ENCODE results near the gene VWC2.

VWC2 gene

DNA sequence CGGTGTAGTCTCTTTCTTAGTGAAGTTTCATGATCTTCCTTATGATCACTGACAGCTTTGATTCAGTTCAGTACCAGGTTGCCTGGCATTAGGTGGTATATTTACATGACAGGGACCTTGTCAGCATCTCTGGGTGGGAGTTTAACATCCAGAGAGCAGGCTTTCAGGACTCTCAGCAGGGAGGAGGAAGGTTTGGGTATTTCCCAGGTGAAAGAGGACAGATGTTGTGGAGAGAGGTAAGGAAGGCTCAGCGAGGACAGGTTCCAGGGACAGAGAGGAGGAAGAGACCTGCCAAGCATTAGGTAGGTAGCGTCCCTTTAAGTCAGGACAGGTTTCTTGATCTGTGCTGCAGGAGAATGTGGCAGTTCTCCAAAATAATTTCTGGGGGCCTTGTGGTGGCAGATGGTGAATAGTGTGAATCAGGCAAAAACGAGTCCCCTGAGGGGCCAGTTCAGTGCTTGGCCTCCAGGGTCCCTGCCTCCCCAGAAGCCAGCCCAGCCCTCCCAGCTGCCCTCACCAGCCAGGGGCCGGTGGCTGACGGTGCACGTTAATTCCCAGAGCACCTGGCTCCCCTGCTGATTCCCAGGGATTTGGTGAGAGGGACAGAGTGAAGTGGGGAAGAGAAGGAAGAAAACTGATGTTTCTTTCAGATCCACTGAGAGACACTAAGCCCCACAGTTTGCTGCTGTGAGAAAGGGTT lies 82.0 kb downstream of the VWC2 start:
- Mint-ChIP-seq H3K4me1 (no peaks in the 10 kb centered on the region), H3K27ac (no peak overlapping the region), H3K4me3 (no peak overlapping the region), H3K36me3 (no peaks in the 10 kb centered on the region), H3K9me3 (no peaks in the 10 kb centered on the region), H3K27me3 (peaks cover 2% of the 10 kb centered on the region)

DNA sequence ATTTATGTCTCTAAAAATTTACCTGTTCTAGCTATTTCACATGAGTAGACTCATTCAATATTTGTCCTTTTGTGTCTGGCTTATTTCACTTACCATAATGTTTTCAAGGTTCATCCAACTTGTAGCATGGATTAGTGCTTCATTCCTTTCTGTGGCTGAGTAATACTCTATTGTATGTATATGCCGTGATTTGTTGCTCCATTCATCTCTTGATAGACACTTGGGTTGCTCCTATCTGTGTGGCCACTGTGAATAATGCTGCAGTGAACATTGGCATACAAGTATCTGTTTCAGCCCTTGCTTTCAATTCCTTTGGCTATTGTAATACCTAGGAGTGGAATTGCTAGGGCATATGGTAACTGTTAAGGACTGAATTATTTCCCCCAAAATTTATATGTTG lies 86.9 kb downstream of the VWC2 start:
- Mint-ChIP-seq H3K27me3 (peaks cover 1% of the 10 kb centered on the region), H3K36me3 (no peaks in the 10 kb centered on the region)

DNA sequence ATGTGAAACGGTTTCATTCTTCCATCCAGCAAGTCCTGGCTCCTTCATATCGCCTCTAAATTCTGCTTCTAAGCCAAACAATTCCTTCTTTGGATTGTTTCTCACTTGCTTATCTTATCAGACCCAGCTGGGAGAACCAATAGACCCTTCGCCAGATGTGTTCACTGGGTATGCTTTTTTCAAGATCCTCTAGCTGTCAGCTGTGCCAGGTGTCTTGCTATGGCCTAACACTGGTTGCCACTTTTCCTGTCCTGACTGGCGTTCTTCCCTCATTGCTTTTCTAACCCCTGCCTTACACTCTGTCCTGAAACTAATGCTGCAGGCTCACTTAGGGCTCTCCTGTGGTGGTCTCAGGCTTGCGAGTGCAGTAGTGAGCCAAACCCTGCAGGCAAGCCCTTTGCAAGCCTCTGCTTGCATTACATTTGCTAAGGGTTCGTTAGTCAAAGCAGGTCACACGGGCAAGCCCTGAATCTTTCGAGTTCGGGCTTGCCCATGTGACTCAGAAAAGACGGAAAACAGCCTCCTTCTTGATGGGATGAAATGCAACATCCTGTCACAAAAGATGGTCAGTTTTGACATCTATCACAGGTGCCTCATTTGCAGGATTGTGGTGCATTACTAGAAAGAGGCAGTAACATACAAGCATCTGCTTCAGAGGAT lies 92.8 kb downstream of the VWC2 start:
- no peak overlapping the region for H3K4me3 Mint-ChIP-seq
- H3K4me1 Mint-ChIP-seq, result no peaks in the 10 kb centered on the region
- no peaks in the 10 kb centered on the region for H3K9me3 Mint-ChIP-seq
- peaks cover 12% of the 10 kb centered on the region for H3K27me3 Mint-ChIP-seq
- H3K36me3 Mint-ChIP-seq, result no peaks in the 10 kb centered on the region
- no peak overlapping the region for H3K27ac Mint-ChIP-seq

More for the DNA sequence above, 86.9 kb downstream of the VWC2 start:
- Mint-ChIP-seq H3K4me3 (no peak overlapping the region), H3K4me1 (no peaks in the 10 kb centered on the region), H3K9me3 (no peaks in the 10 kb centered on the region), H3K27ac (no peak overlapping the region)

DNA sequence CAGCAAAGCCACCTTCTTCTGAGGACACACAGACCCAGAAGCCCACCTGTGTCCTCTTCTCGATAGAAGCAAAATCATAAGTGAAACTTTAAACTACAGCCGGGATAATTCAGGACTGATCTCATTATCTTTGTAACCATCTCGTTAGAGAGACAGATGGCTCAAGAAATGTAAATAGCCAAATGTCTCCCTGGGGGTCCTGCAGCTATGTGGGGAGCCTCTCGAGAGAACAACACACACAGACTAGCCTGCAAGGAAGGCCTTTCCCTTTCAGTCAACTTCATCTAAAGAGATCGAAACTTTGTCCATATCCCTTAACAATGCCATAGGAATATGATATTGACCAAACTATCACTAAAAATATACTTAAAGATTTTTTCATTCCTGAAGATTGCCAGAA lies 93.5 kb downstream of the VWC2 start:
- H3K9me3 Mint-ChIP-seq, result no peaks in the 10 kb centered on the region
- no peak overlapping the region for H3K27ac Mint-ChIP-seq
- H3K4me1 Mint-ChIP-seq, result no peaks in the 10 kb centered on the region
- H3K36me3 Mint-ChIP-seq, result no peaks in the 10 kb centered on the region
- no peak overlapping the region for H3K4me3 Mint-ChIP-seq
- peaks cover 12% of the 10 kb centered on the region for H3K27me3 Mint-ChIP-seq

DNA sequence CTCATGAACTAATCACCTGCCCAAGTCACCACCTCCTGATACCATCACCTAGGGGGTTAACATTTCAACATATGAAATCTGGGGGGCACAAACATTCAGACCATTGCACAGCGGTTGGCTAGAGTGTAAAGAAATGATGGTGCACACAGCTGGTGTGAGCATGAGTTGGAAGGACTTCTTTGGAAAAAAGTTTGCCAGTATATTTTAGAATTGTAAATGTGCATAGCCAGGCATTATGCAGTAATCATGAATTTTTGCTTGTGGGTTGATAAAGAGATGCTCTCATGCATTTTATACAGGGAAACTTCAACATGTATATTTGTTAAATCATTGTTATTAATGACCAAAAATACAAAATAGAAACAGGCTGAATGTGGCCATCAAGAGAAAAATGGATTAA lies 100.0 kb downstream of the VWC2 start:
- H3K27ac Mint-ChIP-seq, result no peak overlapping the region
- H3K4me1 Mint-ChIP-seq, result no peaks in the 10 kb centered on the region
- no peak overlapping the region for H3K4me3 Mint-ChIP-seq
- H3K9me3 Mint-ChIP-seq, result no peaks in the 10 kb centered on the region
- no peaks in the 10 kb centered on the region for H3K36me3 Mint-ChIP-seq
- H3K27me3 Mint-ChIP-seq, result peaks cover 6% of the 10 kb centered on the region

DNA sequence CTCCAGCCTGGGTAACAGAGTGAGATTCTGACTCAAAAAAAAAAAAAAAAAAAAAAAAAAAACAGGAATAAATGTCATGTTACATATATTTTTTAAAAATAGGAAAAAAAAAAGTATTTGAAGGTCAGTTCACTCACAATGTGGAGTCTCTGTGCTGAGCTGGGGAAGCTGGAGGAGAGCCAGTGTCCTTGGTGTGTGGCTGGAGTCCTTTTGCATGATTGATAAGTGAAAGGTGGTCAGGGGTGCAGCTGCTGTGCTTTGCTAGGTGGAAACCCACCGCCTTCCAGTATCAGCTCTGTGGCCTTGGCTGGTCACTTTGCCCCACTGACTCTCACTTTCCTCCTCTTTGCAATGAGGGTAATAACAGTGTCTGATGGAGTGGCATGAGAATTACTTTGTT lies 101.9 kb downstream of the VWC2 start:
- H3K4me1 Mint-ChIP-seq, result no peaks in the 10 kb centered on the region
- H3K27me3 Mint-ChIP-seq, result peaks cover 5% of the 10 kb centered on the region
- no peaks in the 10 kb centered on the region for H3K9me3 Mint-ChIP-seq
- H3K27ac Mint-ChIP-seq, result no peak overlapping the region
- no peak overlapping the region for H3K4me3 Mint-ChIP-seq
- H3K36me3 Mint-ChIP-seq, result no peaks in the 10 kb centered on the region

DNA sequence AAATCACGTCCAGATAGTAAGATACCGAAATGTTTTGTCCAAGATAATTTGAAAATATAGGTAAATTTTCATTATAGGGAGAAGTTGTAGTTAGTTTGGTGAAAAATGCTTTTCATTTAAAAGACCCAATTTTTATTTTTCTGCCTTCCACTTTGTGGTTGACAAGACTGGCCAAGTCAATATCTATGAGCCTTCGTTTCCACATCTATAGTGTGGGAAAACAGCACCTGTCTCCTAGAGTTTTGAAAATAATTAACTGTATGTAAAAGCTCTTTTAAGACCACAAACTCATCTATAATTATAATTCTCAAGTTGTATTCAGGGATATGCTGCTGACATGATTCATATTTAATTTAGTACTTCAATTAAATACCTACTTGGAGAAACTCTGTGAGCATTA lies 102.8 kb downstream of the VWC2 start:
- H3K36me3 Mint-ChIP-seq, result no peaks in the 10 kb centered on the region
- no peak overlapping the region for H3K27ac Mint-ChIP-seq
- no peak overlapping the region for H3K4me3 Mint-ChIP-seq
- no peaks in the 10 kb centered on the region for H3K4me1 Mint-ChIP-seq
- H3K27me3 Mint-ChIP-seq, result peaks cover 5% of the 10 kb centered on the region
- no peaks in the 10 kb centered on the region for H3K9me3 Mint-ChIP-seq

DNA sequence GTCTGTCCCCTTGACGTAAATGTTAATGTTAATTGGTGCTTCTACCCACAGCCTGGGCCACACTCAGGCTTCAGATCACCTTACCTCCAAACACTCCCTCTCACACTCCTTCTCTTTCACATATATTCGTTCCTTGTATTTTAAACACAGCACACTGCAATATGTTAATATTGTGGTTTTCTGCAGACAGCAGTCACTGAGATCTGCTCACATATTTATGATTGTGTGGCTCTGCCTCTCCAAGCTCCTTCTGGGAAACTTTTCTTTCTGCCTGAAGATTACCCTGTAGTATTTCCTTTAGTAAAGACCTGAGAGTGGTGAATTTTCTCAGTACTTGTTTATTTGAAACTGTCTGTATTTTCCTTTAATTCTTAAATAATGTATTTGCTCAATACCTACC lies 104.7 kb downstream of the VWC2 start:
- Mint-ChIP-seq H3K9me3 (no peaks in the 10 kb centered on the region), H3K27ac (no peak overlapping the region), H3K4me1 (no peaks in the 10 kb centered on the region), H3K36me3 (no peaks in the 10 kb centered on the region), H3K27me3 (peaks cover 11% of the 10 kb centered on the region), H3K4me3 (no peak overlapping the region)

DNA sequence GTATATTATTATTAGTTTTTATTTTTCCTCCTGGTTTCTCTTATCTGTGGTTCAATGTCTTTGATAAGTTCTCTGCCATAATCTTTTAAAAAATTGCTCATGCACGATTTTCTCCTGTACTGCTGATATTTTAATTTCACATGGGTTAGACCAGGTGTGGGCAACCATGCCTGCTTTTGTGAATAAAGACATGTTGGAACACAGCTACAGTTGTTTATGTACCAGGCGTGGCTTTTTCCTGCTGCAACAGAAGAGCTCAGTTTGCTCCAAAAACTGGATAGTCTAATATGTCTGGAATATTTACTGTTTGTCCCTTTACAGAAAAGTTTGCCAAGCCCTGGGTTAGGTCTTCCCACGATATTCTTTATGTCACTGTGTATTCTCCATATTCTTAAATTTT lies 105.2 kb downstream of the VWC2 start:
- H3K9me3 Mint-ChIP-seq, result no peaks in the 10 kb centered on the region
- no peak overlapping the region for H3K4me3 Mint-ChIP-seq
- H3K27ac Mint-ChIP-seq, result no peak overlapping the region
- H3K27me3 Mint-ChIP-seq, result peaks cover 11% of the 10 kb centered on the region
- no peaks in the 10 kb centered on the region for H3K36me3 Mint-ChIP-seq
- H3K4me1 Mint-ChIP-seq, result no peaks in the 10 kb centered on the region

DNA sequence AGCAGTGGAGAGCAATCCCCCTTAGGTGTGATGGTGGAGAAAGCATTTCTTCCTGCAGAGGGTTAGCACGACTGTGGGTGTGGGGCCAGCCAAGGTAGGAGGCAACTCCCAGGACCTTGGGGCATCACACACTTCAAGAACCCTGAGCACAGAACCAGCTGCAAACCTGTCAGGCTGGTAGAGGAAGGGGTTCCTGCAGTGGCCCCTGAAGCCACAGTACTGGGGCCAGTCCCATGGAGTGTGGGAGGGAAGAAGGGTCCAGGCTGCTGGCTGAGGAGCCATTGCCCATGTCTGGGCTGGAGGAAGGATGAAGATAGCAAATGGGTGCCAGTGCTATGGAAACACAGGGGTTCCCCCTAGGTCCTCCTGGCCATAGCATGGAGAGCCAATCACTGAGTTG lies 110.5 kb downstream of the VWC2 start:
- no peaks in the 10 kb centered on the region for H3K4me1 Mint-ChIP-seq
- no peak overlapping the region for H3K4me3 Mint-ChIP-seq
- no peaks in the 10 kb centered on the region for H3K9me3 Mint-ChIP-seq
- no peaks in the 10 kb centered on the region for H3K36me3 Mint-ChIP-seq
- no peak overlapping the region for H3K27ac Mint-ChIP-seq
- H3K27me3 Mint-ChIP-seq, result peaks cover 13% of the 10 kb centered on the region

DNA sequence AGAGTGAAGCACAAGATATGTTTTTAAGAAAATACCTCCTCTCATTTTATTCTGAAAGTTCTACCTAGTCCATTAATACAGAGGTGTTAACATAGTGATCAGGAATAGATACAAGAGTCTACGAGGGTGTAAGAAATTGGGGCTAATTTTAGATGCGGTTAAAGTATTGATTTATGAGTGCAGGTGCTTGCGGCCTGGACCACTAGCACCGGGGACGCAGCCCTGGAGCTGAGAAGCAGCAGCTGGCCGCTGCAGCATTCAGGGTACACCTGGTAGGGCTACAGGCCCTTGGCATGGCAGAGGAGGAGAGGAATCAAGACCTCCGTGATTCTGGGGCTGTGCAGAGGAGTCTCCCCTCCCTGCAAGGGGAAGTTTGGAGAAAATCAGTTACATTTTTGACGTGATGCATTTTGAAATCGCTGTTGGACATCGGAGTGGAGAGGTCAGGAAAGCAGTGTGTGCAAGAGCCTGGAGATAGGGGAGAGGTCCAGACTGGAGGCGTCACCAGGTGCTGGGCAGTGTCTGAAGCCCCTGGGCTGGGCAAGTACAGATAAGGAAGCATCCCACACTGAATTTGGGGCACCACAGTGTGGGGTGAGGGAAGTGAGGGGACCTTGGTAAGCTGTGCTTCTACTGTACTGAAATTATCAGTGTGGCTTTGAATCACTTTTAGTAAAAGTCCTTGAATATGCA lies 112.3 kb downstream of the VWC2 start:
- no peaks in the 10 kb centered on the region for H3K4me1 Mint-ChIP-seq
- H3K9me3 Mint-ChIP-seq, result no peaks in the 10 kb centered on the region
- H3K27me3 Mint-ChIP-seq, result peaks cover 12% of the 10 kb centered on the region
- no peaks in the 10 kb centered on the region for H3K36me3 Mint-ChIP-seq
- no peak overlapping the region for H3K27ac Mint-ChIP-seq
- H3K4me3 Mint-ChIP-seq, result no peak overlapping the region

DNA sequence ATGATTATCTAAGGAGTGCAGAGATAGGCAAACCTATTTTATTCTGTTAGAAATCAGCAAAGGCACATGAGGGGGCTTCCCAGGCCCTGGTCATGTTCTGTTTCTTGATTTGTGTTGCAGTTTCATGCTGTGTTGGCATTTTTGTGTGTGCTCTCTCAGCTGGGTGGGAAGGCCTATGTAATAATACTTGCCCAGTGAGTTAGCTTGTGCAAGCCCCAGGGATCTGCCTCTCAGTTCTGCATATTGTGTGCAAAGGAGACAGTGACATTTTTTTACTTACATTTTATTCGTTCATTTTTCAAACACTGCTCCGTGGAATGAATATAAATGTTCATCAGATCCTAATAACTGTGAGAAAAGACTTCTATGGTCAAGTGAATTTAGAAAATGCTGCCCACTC lies 119.0 kb downstream of the VWC2 start:
- no peaks in the 10 kb centered on the region for H3K9me3 Mint-ChIP-seq
- H3K4me1 Mint-ChIP-seq, result no peaks in the 10 kb centered on the region
- H3K4me3 Mint-ChIP-seq, result no peak overlapping the region
- H3K27me3 Mint-ChIP-seq, result peaks cover 11% of the 10 kb centered on the region
- no peaks in the 10 kb centered on the region for H3K36me3 Mint-ChIP-seq
- no peak overlapping the region for H3K27ac Mint-ChIP-seq

DNA sequence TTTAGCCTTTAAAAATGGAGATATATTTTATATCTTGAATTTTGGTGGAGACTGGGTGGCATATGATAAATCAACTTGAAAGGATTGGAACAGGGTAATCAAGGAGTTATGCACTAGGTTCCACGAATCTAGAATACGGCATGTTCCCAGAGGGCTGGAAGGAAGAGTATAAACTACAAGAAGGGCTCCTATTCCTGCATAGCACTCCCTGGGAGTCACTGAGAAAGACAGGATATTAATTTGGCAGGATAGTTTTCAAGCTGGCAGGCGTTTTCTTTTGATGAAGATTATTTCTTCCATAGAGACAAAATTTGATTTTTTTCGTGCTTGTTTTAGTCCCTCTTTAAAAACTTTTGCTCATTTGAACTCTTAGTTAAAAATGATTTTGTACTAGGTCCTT lies 119.7 kb downstream of the VWC2 start:
- Mint-ChIP-seq H3K27me3 (peaks cover 11% of the 10 kb centered on the region), H3K4me3 (no peak overlapping the region), H3K36me3 (no peaks in the 10 kb centered on the region), H3K9me3 (no peaks in the 10 kb centered on the region), H3K27ac (no peak overlapping the region), H3K4me1 (no peaks in the 10 kb centered on the region)

DNA sequence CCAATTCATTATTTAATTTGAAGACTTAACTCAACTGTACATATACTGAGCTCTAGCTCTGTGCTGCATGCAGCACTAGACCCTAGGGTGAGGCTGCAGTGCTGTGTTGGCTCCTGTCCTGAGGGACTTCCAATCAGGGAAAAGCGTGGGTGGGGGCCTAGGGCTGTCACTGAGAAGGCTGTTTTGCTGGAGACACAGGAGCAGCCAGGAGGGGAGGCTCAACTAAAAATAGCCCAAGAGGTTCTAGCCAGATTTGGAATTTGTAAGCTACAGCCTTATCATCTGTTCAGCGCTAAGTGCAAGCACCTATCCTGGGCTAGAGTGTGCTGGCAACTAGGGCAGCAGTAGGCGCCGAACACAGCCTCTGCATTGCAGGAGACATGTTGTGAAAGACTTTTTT lies 121.1 kb downstream of the VWC2 start:
- Mint-ChIP-seq H3K4me3 (no peak overlapping the region), H3K9me3 (no peaks in the 10 kb centered on the region), H3K36me3 (no peaks in the 10 kb centered on the region), H3K27ac (no peak overlapping the region), H3K4me1 (no peaks in the 10 kb centered on the region), H3K27me3 (peaks cover 12% of the 10 kb centered on the region)

DNA sequence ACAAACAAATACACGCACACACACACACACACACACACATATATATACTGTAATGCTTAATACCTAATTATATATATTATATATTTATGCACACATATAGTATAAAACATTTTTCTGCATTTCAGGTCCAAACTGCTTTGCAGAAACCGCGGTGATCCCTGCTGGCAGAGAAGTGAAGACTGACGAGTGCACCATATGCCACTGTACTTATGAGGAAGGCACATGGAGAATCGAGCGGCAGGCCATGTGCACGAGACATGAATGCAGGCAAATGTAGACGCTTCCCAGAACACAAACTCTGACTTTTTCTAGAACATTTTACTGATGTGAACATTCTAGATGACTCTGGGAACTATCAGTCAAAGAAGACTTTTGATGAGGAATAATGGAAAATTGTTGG lies 138.5 kb downstream of the VWC2 start:
- Mint-ChIP-seq H3K4me1 (no peaks in the 10 kb centered on the region), H3K9me3 (peaks cover 3% of the 10 kb centered on the region), H3K27ac (no peak overlapping the region), H3K36me3 (peaks cover 1% of the 10 kb centered on the region), H3K4me3 (no peak overlapping the region), H3K27me3 (peaks cover 2% of the 10 kb centered on the region)

DNA sequence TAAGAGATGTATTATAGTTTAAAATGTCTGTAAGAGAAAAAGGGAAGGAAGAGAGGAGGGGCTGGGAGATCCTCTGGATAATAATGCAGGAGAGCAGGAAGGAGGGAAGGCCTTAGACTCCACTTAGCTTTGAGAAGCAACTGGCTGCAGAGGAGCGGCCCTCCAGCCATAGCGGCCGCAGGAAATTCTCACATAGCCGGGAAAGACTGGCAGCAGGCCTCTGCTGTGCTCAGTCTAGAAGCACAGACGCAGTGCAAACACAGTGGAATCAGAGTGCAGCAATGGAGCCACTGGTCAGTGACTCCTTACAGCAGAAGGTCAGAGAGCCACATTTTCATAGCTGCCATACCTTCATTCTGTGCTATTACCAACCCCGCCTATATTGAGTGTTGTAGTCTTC lies 153.3 kb downstream of the VWC2 start:
- Mint-ChIP-seq H3K36me3 (no peaks in the 10 kb centered on the region), H3K4me1 (no peaks in the 10 kb centered on the region), H3K27me3 (peaks cover 2% of the 10 kb centered on the region), H3K27ac (no peak overlapping the region), H3K4me3 (no peak overlapping the region), H3K9me3 (peaks cover 17% of the 10 kb centered on the region)

All from activated naive CD4-positive, alpha-beta T cell treated with anti-CD3 and anti-CD28 coated beads, Interleukin-2, amount 50 U/mL, for 24 hours (primary cell).